ENCODE data around the gene PHF19.

The PHF19 gene

DNA sequence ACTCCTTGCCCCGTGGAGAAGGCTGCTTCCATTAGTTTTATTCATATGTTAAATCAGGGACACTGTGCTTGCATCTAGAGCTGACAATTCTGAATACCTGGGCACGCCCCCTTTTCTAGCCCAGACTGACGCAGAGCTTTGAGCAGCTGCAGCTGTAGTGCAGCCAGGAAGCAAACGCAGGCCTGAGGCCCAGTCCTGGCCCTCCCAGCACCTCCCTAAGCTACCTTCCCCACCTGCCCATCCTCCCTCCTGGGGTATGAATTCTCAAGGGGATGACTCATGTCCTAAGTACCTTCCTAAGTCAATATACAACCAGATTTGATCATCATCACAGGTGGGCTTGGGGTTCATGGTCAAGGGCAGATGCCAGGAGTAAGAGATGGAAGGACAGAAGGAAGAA lies 3.5 kb downstream of the PHF19 start:
- no peak for DNase-seq (ENCODE audit: low read depth, low spot score)

DNA sequence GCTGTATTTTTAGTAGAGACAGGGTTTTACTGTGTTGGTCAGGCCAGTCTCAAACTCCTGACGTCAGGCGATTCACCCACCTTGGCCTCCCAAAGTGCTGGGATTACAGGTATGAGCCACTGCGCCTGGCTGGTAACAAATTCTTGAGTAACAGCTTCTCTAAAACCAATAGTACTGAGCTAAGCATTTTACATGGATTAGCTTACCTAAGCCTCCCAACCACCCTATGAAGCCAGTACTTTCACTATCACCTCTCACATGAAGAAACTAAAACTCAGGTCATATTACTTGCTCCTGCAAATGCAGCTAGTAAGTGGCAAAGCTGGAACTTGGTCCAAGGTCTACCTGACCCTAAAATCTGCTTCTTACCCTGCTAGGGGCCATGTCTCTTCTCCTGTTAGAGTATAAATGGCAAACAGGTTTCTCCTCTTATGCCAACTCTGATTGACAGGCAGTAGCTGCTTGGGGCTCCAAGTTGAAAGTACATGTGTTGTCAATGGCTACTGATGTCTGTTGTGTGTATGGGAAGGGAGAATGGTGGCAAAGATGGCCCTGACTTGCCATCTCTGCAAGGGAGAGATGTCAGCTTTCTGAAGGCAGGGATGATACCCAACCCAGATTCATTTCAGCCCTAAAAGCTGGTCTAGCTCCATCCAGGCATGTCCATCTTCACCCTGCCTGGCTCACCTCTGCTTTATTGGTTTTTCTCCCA lies 4.0 kb downstream of the PHF19 start:
- DNase-seq (ENCODE audit: low read depth, low spot score), result no peak

DNA sequence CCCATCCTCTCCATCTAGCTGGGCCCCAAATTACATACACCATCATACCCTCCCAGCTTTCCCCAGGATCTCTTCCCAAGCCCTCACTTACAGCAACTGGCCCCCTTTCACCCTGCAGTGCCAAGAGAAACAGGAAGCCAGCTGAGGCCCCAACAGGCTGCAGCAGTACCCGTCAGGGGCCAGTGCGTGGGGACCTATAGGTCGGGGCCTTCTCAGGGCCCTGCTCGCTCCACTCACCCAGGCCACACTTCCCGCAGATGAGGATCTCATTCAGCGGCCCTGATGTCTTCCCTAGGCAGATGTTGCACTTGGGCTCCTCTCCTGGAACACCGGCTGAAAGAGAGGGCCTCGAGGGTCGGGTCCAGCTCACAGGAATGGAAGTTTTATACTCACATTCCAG lies 6.8 kb downstream of the PHF19 start:
- DNase-seq (ENCODE audit: low read depth, low spot score), result no peak

DNA sequence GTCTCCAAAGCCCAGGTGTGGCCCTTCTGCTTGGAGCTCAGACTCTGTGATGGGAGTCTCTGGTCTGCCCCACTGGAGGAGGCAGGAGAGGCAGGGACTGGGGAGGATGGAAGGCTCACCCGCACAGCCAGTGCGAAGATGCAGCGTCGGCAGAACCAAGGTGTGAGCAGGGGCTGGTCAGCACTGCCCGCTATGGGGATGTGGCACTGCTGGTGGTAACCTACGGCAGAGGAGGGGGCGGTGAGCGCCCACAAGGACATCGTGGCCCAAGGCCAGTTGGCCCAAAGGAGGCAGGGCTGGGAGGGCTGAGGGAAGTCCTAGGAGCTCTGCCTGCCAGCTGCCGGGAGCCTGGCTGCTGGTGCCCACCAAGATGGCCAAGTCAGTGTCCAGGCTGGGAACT lies 7.3 kb downstream of the PHF19 start:
- no peak for DNase-seq (ENCODE audit: low read depth, low spot score)

DNA sequence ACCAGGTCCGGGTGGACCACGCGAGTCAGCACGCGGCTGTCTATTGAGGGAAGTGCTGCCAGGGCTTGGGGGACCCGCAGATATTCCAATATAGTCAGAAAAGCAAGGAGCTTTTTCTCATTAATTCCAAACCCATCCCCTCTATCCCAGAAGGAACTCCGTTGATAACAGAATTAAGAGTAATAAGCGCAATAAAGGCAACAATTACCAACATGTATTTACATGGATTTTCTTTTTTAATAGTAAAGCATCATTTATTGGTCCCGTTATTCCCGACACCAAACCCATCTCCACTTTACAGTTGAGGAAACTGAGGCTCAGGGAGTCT lies 7.7 kb downstream of the PHF19 start:
- no peak for DNase-seq (ENCODE audit: low read depth, low spot score)

DNA sequence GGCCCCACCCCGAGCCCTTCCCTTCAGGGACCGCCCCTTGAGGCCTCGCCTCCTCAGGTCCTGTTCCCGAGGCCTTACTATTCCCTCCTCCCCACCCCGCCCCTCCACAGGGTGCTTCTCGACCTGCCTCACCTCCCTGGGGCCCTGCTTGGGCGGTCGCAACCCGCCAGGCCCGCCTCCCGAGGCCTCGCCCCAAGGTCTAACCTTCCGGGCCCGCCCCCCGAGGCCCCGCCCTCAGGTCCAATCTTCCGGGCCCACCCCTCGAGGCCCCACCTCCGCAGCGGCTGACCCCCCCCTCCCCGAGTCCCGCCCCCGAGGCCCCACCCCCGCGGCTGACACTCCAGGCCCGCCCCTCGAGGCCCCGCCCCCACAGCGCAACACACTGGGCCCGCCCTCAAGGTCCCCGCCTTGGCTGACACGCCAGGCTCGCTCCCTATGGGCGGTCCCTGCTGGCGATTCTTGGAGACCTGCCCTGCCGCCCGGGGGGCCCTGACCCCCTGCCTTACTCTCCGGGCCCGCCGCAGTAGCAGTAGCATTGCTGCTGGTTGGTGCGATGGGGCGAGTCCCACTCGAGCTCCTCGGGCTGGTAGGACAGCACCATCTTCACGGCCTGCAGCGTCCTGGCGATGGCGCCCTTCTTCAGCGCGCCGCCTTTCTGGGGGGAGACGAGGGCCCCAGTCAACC lies 8.2 kb downstream of the PHF19 start:
- peak; percentile 70 for DNase-seq (ENCODE audit: low read depth, low spot score)

DNA sequence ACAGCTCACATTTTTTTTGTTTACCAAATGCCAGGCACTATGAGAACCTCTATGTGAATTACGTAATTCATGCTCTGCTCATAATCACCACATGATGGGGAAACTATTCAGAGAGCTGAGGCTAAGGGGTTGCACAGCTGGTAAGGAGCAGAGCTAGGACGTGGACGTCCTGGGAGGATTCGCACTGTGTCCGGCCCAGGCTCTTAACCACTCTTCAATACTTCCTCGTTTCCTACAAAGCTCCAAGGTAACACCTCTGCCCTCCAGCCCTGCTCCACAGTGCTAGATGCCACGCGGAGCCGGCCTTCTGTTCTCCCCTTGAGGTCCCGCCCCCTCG lies 8.7 kb downstream of the PHF19 start:
- peak; percentile 43 for DNase-seq (ENCODE audit: low read depth, low spot score)

DNA sequence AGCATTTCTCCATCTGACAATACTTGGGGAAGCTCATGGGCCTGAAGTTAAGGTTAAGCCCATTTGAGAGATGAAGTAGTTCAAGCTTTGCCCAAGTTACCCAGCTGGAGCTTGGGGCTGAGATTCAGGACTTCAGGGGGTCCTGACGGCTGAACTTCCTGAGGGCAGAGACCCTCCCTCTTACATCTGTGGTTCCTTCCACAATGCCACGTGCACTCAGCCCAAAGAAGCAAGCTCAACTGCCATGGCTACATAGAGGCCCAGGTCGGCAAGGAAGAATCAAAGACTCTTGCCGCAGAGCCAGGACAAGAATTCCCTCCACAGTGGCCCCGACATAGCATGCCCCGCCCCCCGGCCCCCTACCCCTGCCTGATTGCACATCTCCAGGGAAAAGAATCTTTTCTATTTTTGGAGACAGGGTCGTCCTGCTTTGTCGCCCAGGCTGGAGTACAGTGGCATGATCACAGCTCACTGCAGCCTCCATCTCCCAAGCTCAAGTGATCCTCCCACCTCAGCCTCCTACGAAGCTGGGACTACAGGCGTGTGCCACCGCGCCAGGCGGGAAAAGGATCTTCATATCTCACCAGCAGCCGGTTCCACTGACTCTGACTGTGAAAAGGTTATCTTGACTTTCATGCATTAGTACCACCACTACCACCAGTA lies 9.2 kb downstream of the PHF19 start:
- DNase-seq (ENCODE audit: low read depth, low spot score), result no peak

DNA sequence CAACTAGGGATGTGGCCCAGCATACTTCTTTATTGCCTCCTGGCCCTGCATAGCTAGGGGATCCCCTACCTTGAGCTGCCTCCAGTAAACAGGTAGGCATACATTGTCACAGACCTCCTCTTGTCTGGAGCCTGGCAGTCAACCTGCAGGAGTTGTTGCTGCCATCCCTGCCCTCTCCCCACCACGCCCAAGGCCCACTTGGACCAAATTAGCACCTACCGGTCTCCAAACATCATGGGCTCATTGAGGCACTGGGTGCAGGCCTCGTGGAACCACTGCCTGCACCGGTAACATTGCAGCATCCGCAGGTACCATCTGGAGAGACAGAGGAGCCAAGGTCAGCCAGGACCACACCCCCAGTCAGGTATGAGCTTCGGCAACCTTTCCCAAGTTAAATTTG lies 10.3 kb downstream of the PHF19 start:
- no peak for DNase-seq (ENCODE audit: low read depth, low spot score)

DNA sequence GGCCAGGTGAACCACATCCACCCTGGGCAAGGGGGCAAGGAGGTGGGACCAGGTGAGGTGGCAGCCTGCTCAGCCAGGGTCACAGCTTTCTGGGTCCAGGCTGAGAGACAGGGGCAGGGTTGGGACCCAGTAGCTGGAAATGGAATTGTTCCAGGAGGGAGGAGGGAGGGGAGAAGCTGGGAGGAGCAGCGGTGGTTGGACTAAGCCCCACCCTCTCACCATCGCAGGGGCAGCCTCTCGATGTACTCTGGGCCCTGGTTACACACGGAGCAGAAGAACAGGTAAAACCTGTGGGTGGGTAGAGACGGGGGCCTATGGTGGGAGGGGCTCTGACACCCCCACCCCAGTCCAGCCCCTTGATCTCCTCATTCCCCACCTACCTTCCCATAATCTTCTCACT lies 11.2 kb downstream of the PHF19 start:
- no peak for DNase-seq (ENCODE audit: low read depth, low spot score)

DNA sequence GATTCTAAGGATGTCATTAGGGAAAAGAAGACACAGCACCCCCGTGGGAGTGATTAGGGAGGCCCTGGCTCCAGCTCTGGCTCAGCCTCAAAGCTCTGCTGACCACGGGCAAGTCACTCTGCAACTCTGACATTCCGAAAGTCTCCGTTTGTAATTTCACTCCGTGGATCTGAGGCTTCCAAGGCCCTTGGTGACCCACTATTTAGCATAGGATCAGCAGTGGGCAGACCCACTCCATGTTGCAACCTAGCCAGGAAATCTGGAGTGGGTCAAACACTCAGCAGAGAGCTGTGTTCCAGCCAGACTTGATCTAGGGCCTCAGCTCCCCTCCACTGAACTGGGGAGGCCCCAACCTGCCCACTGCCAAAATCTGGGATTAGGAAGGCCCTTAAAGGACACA lies 11.8 kb downstream of the PHF19 start:
- DNase-seq (ENCODE audit: low read depth, low spot score), result no peak

DNA sequence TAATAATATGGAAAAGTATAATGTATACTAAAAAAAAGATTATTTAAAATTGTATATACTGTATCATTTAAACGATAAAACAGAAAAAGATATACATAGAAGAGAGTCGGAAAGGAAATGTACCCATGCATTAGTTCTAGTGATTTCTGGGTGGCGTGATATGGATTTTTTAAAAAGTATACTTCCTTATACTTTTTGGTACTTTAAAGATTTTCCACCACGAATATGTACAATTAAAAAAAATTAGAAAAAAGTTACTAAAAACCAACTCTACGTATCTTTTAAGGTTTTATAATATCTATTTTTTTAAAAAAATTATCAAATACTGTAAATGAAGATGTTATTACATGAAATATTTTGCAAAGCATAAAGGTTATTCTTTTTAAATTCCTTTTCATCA lies 12.3 kb downstream of the PHF19 start:
- no peak for DNase-seq (ENCODE audit: low read depth, low spot score)

DNA sequence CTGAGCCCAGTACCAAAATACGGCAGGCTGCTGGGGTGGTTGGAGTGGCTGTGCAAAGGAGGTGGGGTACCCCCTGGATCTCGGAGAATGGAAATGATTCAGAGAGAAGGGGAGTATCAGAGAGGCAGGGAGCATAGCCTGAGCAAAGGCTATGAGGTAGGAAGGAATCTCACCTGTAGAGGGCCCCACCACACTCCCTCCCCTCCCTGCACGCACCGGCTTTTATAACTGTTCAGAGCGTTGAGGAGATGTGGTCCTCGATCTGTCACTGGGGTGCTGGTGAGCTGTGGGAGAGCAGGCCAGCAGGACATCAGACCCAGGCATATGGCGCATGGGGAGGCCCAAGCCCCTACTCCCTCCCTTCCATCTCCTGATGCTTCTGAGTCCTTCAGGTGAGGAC lies 13.2 kb downstream of the PHF19 start:
- DNase-seq (ENCODE audit: low read depth, low spot score), result no peak

DNA sequence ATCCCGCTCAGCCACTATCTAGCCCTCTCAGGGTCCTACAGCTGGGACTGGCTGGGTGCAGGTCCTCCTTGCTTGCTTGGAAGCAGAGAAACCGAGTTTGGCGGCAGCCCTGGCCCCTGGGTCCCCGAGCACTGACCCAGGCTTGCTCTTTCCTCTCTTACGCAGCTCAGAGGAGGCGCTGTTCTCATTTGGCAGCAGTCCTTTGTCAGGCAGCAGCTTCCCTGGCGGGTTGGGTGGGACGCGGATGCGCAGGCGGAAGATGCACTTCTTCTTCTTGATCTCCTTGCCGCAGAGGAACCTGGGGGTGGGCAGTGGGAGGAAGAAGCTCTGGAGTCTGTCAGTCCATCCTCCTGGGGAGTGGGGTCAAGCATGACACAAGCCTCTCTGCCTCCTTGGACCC lies 14.5 kb downstream of the PHF19 start:
- no peak for DNase-seq (ENCODE audit: low read depth, low spot score)

DNA sequence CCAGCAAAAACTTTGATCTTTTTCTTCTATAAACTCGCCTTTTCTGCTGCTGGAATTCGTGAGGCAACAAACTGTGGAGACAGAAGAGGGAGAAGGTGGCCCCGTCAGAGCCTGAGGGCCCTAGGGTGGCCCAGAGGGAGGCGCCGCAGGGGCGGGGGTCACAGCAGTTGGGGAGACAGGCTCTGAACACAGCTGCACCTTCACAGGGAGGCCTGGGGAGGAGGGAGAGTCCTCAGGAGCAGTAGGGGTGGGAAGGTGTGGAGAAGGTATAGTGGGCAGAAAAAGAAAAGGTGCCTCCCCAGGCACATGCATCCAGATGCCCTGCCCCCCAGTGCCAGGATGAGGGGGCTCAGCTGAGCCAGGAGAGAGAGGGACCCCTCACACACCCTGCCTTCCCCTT lies 15.1 kb downstream of the PHF19 start:
- DNase-seq (ENCODE audit: low read depth, low spot score), result no peak

DNA sequence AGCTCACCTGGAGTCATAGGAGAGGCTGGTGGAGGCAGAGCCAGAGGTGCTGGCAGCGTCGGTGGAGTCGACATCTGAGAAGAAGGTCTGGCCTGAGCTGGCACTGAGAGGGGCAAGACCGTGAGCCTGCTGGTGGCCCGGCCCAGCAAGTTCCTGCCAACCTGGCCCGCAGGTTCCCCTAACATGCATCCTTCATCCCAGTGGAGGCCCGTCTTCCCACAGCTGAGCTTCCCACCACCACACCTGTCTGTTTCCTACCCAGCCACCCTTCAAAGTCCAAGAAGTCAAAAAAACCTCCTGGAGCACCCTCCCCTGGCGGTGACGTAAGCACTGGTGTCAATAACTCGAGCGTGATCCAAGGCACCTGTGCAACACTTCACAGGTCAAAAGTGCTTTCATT lies 16.9 kb downstream of the PHF19 start:
- no peak for DNase-seq (ENCODE audit: low read depth, low spot score)

DNA sequence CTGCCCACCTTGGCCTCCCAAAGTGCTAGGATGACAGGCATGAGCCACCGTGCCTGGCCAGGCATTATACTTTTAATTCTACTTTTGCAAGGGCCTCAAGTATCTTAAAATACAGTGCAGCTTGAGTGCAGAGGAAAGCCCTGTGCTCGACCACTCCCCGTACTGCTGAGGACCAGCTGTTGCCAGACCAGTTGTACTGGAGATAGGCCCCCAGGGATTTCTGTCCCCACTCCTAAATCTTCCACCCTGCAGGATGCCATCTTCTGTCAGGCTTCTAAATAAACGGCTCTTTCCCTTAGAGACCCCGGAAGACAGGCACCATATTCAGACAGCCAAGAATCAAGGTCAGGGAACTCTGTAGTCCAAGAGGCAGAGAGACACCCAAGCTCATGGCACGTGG lies 17.6 kb downstream of the PHF19 start:
- no peak for DNase-seq (ENCODE audit: low read depth, low spot score)

DNA sequence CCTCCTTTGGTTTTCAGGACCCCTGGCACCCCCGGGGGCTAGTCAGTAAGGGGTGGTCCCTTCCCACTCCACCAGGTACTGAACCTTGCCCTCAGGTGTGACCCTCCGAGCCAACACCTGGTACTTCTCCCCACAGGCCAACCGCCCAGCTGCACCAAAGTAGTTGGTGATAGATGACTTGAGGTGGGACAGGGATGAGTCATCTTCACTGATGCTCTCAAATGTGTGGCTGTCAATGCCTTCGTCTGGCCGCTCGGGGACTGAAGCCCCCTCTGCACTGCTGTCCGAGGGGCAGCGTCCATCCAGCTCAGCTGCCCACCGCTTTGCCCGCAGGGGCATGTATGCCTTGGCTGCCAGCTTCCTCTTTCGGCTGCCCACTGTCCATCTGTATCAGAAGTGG lies 19.1 kb downstream of the PHF19 start:
- no peak for DNase-seq (ENCODE audit: low read depth, low spot score)

DNA sequence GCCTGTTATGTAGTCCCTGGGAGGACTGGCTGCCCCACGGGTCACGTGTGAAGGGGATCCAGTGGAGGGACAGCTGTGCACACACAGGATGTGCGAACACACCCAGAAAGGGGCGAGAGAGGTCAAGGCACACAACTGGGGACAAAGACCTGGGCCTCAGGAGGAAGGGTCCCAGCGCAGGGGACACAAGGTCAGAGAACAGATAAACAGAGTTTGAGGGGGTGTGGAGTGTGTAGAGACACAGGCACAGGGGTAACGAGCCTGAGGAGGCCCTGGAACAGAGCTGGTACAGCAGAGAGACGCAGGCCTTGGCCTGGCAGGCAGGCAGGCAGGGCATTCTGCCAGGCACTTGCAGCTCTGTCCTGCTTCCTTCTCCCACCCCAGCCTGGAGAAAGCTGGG lies 19.5 kb downstream of the PHF19 start:
- no peak for DNase-seq (ENCODE audit: low read depth, low spot score)

DNA sequence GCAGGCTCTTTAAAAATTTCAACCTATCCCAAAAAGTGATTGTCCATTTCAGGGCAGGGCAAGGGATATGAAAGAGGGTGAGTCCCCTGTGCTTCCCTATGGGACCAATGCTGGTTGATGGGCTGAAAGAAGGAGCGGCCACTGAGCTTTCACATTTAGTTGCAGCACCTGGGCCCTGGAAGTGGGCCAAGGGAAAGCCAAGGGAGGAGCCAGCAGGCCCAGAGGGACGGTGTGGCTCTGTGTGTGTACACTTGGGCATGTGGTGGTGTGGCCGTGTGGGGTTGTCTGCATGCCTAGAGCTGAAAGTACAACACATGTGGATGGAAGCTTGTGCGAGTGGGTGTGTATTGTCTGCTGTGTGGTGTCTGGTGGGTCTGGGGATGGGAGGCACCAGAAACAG lies 20.3 kb downstream of the PHF19 start:
- no peak for DNase-seq (ENCODE audit: low read depth, low spot score)

DNA sequence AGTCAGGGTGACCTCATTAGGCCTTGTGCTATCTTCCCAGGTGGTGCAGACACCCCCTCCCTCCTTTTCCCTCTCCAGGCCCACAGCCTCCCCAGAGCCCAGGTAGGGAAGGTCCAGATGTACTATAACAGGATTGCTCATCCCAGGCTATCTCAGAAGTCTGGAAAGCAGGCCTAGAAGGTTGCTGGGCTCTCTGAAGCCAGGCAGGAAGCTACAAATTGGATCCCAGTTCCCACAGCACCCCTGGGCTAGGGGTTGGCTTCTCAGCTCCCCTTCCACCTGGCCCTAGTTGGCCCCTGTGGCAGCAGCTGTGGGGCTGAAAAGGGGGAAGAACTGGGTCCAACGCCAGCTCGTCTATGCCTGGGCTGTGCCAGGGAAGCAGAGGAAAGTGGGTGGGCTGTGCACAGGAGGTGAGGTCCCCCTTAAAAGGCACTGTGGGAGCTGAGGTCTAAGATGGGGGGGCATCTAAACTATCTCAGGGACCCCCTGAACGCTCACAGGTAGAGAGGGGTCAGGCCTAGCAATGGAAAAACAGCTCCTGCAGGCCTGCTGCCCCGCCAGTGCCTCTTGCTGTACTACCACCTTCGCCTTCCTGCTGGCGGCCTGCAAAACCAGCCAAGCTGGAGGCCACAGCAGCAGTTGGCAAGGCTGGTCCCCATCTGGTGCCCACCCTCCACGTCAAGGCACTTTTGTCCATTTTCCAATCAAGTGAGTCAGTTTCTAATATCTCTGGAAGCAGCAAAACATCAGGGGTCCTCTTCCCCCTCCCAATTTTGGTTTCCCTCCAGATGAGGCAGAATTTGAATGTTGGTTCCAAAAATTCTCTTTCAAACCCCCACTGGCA lies 20.9 kb downstream of the PHF19 start:
- DNase-seq (ENCODE audit: low read depth, low spot score), result no peak

DNA sequence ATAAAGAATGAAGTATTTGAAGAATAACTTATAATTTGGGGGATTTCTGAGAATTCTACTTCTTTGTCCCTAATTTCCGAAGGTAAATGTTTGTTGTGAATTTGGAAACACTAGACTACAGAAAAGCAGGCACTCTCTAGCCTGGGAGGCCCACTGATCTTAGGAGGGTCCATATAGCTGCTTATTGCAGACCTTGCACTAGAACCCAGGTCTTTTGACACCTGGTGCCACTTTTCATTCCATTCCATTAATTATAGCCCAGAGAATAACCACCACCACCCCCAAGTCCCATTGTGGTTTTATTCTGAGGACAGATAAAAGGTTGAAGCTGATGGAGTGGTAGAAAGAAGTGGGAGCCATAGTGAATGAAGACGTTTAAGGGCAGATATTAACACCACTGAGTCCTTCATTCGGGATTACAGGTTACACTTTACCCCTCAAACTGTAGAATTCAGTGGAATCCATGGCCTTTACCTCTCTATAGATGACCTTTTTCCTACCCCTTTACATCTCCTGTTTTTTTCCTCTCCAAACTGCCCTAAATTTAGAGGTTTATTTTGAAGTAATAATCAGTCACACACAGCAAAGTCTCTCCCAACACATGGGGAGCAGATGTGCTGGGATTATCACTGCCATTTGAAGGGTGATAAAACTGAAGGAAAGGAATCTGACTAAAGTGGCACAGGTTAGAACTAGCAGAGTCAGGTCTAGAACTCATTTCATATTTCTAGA lies 22.2 kb downstream of the PHF19 start:
- no peak for DNase-seq (ENCODE audit: low read depth, low spot score)

Data from brain pericyte (primary cell).